SH-SY5Y (cell line): ENCODE results near the gene PLCH1.

Source experiments
- GATA2 ChIP-seq: IDR thresholded peaks from 2 replicates; pipeline ENCODE4 v1.6.1; 2011; ENCODE audit warnings: mild to moderate bottlenecking, low read depth, low read length
- GATA3 ChIP-seq: IDR thresholded peaks from 2 replicates; pipeline ENCODE4 v1.6.1; 2011; ENCODE audit warnings: low read depth, mild to moderate bottlenecking, low read length, moderate library complexity

- TF ChIP-seq GATA3 = no peak
- TF ChIP-seq GATA2 = no peak
Observed at GRCh38 chr3:155342344-155342743, 402.5 kb downstream of the PLCH1 start.
